GM23338 (cell line): ENCODE results near the gene BBS10. TPM values are rescaled to one million over a fixed set of nuclear protein-coding genes. Genes with fewer than 3 reads are reported as not detected.

Experiments
- ATAC-seq: fragments of 200-7000 bp; cut with Tn5 transposase; 3 replicates; pipeline ENCODE4 v1.9.1; 2020
- DNase-seq: peaks from one replicate; pipeline ENCODE4 v3.0.0-alpha.2; 2015; ENCODE audit warnings: low spot score
- H2AFZ ChIP-seq: fragments of 200-600 bp; sonication (generic); 2 replicates; pipeline ENCODE4 v1.8.0; 2016; ENCODE audit warnings: antibody characterized with exemption, mild to moderate bottlenecking, moderate library complexity
- H3F3A ChIP-seq: fragments of 200-600 bp; sonication (generic); replicated peaks from 2 replicates; pipeline ENCODE4 v1.8.0; 2017; ENCODE audit warnings: antibody characterized with exemption, mixed run types, low read depth
- H3K27ac ChIP-seq: fragments of 200-600 bp; sonication (generic); 2 replicates; pipeline ENCODE4 v1.6.1; 2016; ENCODE audit warnings: low read depth
- H3K27me3 ChIP-seq: fragments of 200-600 bp; sonication (generic); 2 replicates; pipeline ENCODE4 v1.8.0; 2016; ENCODE audit warnings: mild to moderate bottlenecking, mixed run types, moderate library complexity; ENCODE audit not compliant: insufficient read depth
- H3K36me3 ChIP-seq: fragments of 200-600 bp; sonication (generic); 2 replicates; pipeline ENCODE4 v1.8.0; 2016; ENCODE audit warnings: mild to moderate bottlenecking; ENCODE audit not compliant: insufficient read depth
- H3K4me1 ChIP-seq: fragments of 200-600 bp; sonication (generic); 2 replicates; pipeline ENCODE4 v1.8.0; 2016; ENCODE audit warnings: mild to moderate bottlenecking, moderate library complexity; ENCODE audit not compliant: insufficient read depth
- H3K4me2 ChIP-seq: fragments of 200-600 bp; sonication (generic); 2 replicates; pipeline ENCODE4 v1.7.1; 2017; ENCODE audit warnings: mixed run types
- H3K4me3 ChIP-seq: fragments of 200-600 bp; sonication (generic); 2 replicates; pipeline ENCODE4 v1.6.1; 2016; ENCODE audit warnings: mixed run types
- H3K79me2 ChIP-seq: fragments of 200-600 bp; sonication (generic); replicated peaks from 2 replicates; pipeline ENCODE4 v1.8.0; 2017; ENCODE audit warnings: mild to moderate bottlenecking; ENCODE audit not compliant: insufficient read depth
- H3K9me2 ChIP-seq: fragments of 200-600 bp; sonication (generic); 2 replicates; pipeline ENCODE4 v1.8.0; 2017; ENCODE audit not compliant: insufficient read depth
- H4K20me1 ChIP-seq: fragments of 200-600 bp; sonication (generic); replicated peaks from 2 replicates; pipeline ENCODE4 v1.8.0; 2017; ENCODE audit warnings: mild to moderate bottlenecking; ENCODE audit not compliant: insufficient read depth
- H3K27ac Mint-ChIP-seq: 2 replicates; pipeline ENCODE4 v1.8.0; 2020; ENCODE audit warnings: inconsistent platforms, mild to moderate bottlenecking, moderate library complexity, mixed read lengths
- H3K27me3 Mint-ChIP-seq: 3 replicates; pipeline ENCODE4 v1.8.0; 2022; ENCODE audit warnings: low read depth, mild to moderate bottlenecking, moderate library complexity, mixed read lengths, inconsistent platforms; ENCODE audit not compliant: insufficient read depth, poor library complexity
- H3K36me3 Mint-ChIP-seq: 3 replicates; pipeline ENCODE4 v1.8.0; 2021; ENCODE audit warnings: low read depth, mild to moderate bottlenecking, inconsistent platforms, moderate library complexity, mixed read lengths
- H3K4me1 Mint-ChIP-seq: 3 replicates; pipeline ENCODE4 v1.8.0; 2020; ENCODE audit warnings: mild to moderate bottlenecking, inconsistent platforms, mixed read lengths
- H3K4me3 Mint-ChIP-seq: 3 replicates; pipeline ENCODE4 v1.8.0; 2021; ENCODE audit warnings: moderate library complexity, mild to moderate bottlenecking, inconsistent platforms, mixed read lengths
- H3K9me3 Mint-ChIP-seq: 3 replicates; pipeline ENCODE4 v1.8.0; 2020; ENCODE audit warnings: moderate library complexity, mild to moderate bottlenecking, inconsistent platforms, mixed read lengths
- ETS1 ChIP-seq: IDR thresholded peaks from 2 replicates; pipeline ENCODE4 v1.6.1; 2016; ENCODE audit warnings: antibody characterized with exemption
- EZH2 ChIP-seq: fragments of 200-600 bp; sonication (generic); IDR thresholded peaks from one replicate; pipeline ENCODE4 v1.8.0; 2017; ENCODE audit warnings: antibody characterized with exemption, mild to moderate bottlenecking, low read depth; ENCODE audit not compliant: unreplicated experiment
- NANOG ChIP-seq: IDR thresholded peaks from 2 replicates; pipeline ENCODE4 v1.6.1; 2016; ENCODE audit warnings: antibody characterized with exemption, borderline replicate concordance
- REST ChIP-seq: IDR thresholded peaks from one replicate; pipeline ENCODE4 v1.6.1; 2018; ENCODE audit warnings: antibody characterized with exemption; ENCODE audit not compliant: unreplicated experiment
- STAT1 ChIP-seq: IDR thresholded peaks from one replicate; pipeline ENCODE4 v1.6.1; 2016; ENCODE audit warnings: antibody characterized with exemption; ENCODE audit not compliant: unreplicated experiment
- ZNF462 ChIP-seq: fragments of 250-450 bp; sonication (Bioruptor Pico); IDR thresholded peaks from 2 replicates; pipeline ENCODE4 v1.5.0; 2020; ENCODE audit warnings: mild to moderate bottlenecking, moderate library complexity
- polyA plus RNA-seq: library from polyadenylated mRNA; unstranded; fragments of >200 nt; fragmentation: Nextera tagmentation; extraction: Ambion mirVana; gene quantifications from 2 replicates; pipeline ENCODE4 v1.2.1, GENCODE V29; 2016
- total RNA-seq: library from RNA; depleted of rRNA; stranded (reverse); fragments of >200 nt; shearing (Covaris generic); gene quantifications from 2 replicates; pipeline ENCODE4 v1.2.3, GENCODE V29; 2014
- TF ChIP-seq, protein P1 (sequence below), 2 experiments: fragments of 200-600 bp in 1 of 2; sonication (generic) in 1 of 2; conservative IDR thresholded peaks; 2 replicates each; pipeline versions ENCODE4 v1.5.1 to v1.6.1; 2016 to 2017; ENCODE audit warnings: antibody characterized with exemption in 2 of 2, low read depth in 2 of 2, mild to moderate bottlenecking in 2 of 2, moderate library complexity in 1 of 2

The BBS10 gene
- total and polyA plus RNA-seq, 2 experiments from 2014 or later, result 5.2 to 12.8 TPM

GRCh38 chr12:76317976-76318375 lies 30.2 kb downstream of the BBS10 start (continued):
- TF ChIP-seq ZNF462 (CRISPR knock-in tag) (no peak), NANOG (no peak), ETS1 (no peak)

DNA sequence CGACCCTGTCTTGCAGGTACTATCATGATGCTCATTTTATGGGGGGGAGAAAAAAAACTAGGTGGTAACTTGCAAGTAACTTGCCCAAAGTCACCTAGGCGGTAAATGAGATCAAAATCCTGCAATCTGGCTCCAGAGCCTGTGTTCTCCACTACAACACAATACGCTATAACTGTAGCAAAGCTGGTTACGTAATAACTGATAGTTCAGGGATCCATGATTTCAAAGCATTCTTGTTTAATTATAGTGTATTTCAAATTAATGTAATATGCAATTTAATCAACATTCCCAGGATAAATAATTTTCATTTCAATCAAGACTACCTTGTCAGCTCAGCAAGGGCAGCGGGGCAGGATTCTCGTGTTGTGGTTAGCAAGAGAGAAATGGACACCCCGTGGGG lies 31.7 kb downstream of the BBS10 start:
- H3K27ac Mint-ChIP-seq, result no peak overlapping the region
- no peaks in the 10 kb centered on the region for H3K36me3 ChIP-seq
- H3K27ac ChIP-seq, result no peak overlapping the region
- DNase-seq, result no peak
- no peaks in the 10 kb centered on the region for H4K20me1 ChIP-seq
- peaks cover 11% of the 10 kb centered on the region; the same call in 2 of the 3 replicates for H3K9me3 Mint-ChIP-seq
- TF ChIP-seq, protein P1, sequence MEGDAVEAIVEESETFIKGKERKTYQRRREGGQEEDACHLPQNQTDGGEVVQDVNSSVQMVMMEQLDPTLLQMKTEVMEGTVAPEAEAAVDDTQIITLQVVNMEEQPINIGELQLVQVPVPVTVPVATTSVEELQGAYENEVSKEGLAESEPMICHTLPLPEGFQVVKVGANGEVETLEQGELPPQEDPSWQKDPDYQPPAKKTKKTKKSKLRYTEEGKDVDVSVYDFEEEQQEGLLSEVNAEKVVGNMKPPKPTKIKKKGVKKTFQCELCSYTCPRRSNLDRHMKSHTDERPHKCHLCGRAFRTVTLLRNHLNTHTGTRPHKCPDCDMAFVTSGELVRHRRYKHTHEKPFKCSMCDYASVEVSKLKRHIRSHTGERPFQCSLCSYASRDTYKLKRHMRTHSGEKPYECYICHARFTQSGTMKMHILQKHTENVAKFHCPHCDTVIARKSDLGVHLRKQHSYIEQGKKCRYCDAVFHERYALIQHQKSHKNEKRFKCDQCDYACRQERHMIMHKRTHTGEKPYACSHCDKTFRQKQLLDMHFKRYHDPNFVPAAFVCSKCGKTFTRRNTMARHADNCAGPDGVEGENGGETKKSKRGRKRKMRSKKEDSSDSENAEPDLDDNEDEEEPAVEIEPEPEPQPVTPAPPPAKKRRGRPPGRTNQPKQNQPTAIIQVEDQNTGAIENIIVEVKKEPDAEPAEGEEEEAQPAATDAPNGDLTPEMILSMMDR (conservative IDR thresholded peaks at IDR 0.05; ENCODE audit: low read depth in 2 of 2), result no peak
- TF ChIP-seq STAT1, result no peak
- no peak for TF ChIP-seq REST
- TF ChIP-seq EZH2, result no peak
- H3K36me3 Mint-ChIP-seq, result peaks cover 6% of the 10 kb centered on the region; the same call in 1 of the 3 replicates
- no peaks in the 10 kb centered on the region for H3K27me3 ChIP-seq
- H2AFZ ChIP-seq, result no peak overlapping the region
- H3K79me2 ChIP-seq, result no peaks in the 10 kb centered on the region
- H3K4me3 Mint-ChIP-seq, result no peak overlapping the region
- H3K4me3 ChIP-seq, result no peak overlapping the region
- no peak overlapping the region for H3K4me2 ChIP-seq
- peaks cover 8% of the 10 kb centered on the region for H3K4me1 ChIP-seq
- H3K27me3 Mint-ChIP-seq, result peaks cover 8% of the 10 kb centered on the region
- H3K9me2 ChIP-seq, result peaks cover 6% of the 10 kb centered on the region; the same call in 1 of the 2 replicates
- no peaks in the 10 kb centered on the region for H3F3A ChIP-seq
- peaks cover 20% of the 10 kb centered on the region for H3K4me1 Mint-ChIP-seq
- no peak for ATAC-seq
